Inferior parietal cortex (tissue), 1 donor: ENCODE results near the gene SHISAL1.
"Not testable (repeated sequence)": the region's sequence is repeated elsewhere in the genome, so short reads cannot be mapped to it uniquely, and the experiment has no call there.

Experiments used
- DNase-seq: peaks from one replicate; pipeline ENCODE4 v3.0.0-alpha.2; 2016; ENCODE audit errors: extremely low spot score

The SHISAL1 gene

GRCh38 chr22:44237290-44237689 lies 75.5 kb downstream of the SHISAL1 start:
- no peak for DNase-seq

- not testable (repeated sequence) for DNase-seq
Measured at GRCh38 chr22:44234372-44234771, 78.4 kb downstream of the SHISAL1 start.

GRCh38 chr22:44231233-44231632 lies 81.5 kb downstream of the SHISAL1 start:
- no peak for DNase-seq

GRCh38 chr22:44229809-44230208 lies 82.9 kb downstream of the SHISAL1 start:
- no peak for DNase-seq

GRCh38 chr22:44229331-44229730 lies 83.4 kb downstream of the SHISAL1 start:
- no peak for DNase-seq

GRCh38 chr22:44225812-44226211 lies 86.9 kb downstream of the SHISAL1 start:
- DNase-seq: no peak

GRCh38 chr22:44225091-44225689 lies 87.6 kb downstream of the SHISAL1 start:
- no peak for DNase-seq

- no peak for DNase-seq
Measured at GRCh38 chr22:44224166-44224565, 88.6 kb downstream of the SHISAL1 start.

- DNase-seq: no peak
Measured at GRCh38 chr22:44221710-44222475, 90.9 kb downstream of the SHISAL1 start.

GRCh38 chr22:44220727-44221680 lies 91.7 kb downstream of the SHISAL1 start:
- DNase-seq: no peak

- no peak for DNase-seq
Measured at GRCh38 chr22:44219101-44219870, 93.5 kb downstream of the SHISAL1 start.

GRCh38 chr22:44218071-44218470 lies 94.7 kb downstream of the SHISAL1 start:
- DNase-seq: no peak

- DNase-seq: no peak
Measured at GRCh38 chr22:44217346-44217745, 95.4 kb downstream of the SHISAL1 start.

GRCh38 chr22:44215287-44215686 lies 97.5 kb downstream of the SHISAL1 start:
- no peak for DNase-seq

- no peak for DNase-seq
Measured at GRCh38 chr22:44214764-44215163, 98.0 kb downstream of the SHISAL1 start.

- no peak for DNase-seq
Measured at GRCh38 chr22:44214187-44214586, 98.6 kb downstream of the SHISAL1 start.

GRCh38 chr22:44213489-44214043 lies 99.2 kb downstream of the SHISAL1 start:
- no peak for DNase-seq

GRCh38 chr22:44212936-44213335 lies 99.8 kb downstream of the SHISAL1 start:
- DNase-seq: no peak

- peak; percentile 50 for DNase-seq
Measured at GRCh38 chr22:44211946-44212930, 100.5 kb downstream of the SHISAL1 start.
